AG09309 (cell line): ENCODE results near the gene PVRIG.
"Not testable (repeated sequence)": the region's sequence is repeated elsewhere in the genome, so short reads cannot be mapped to it uniquely, and the experiment has no call there.

Experiments
- DNase-seq: peaks from one replicate; pipeline ENCODE4 v3.0.0-alpha.2; 2010; ENCODE audit warnings: low read depth
- H3K4me3 ChIP-seq: 2 replicates; pipeline ENCODE4 v1.5.1; 2011; ENCODE audit warnings: mild to moderate bottlenecking, low read depth, low read length, moderate library complexity; ENCODE audit not compliant: control insufficient read depth
- CTCF ChIP-seq: IDR thresholded peaks from 2 replicates; pipeline ENCODE4 v1.5.1; 2011; ENCODE audit warnings: mild to moderate bottlenecking, low read depth, low read length, inconsistent platforms; ENCODE audit not compliant: insufficient read depth, control insufficient read depth; ENCODE audit errors: missing control alignments

PVRIG gene

GRCh38 chr7:100189061-100189460 lies 30.7 kb upstream of the PVRIG start:
- no peak for DNase-seq
- H3K4me3 ChIP-seq, result no peak overlapping the region
- no peak for TF ChIP-seq CTCF

DNA sequence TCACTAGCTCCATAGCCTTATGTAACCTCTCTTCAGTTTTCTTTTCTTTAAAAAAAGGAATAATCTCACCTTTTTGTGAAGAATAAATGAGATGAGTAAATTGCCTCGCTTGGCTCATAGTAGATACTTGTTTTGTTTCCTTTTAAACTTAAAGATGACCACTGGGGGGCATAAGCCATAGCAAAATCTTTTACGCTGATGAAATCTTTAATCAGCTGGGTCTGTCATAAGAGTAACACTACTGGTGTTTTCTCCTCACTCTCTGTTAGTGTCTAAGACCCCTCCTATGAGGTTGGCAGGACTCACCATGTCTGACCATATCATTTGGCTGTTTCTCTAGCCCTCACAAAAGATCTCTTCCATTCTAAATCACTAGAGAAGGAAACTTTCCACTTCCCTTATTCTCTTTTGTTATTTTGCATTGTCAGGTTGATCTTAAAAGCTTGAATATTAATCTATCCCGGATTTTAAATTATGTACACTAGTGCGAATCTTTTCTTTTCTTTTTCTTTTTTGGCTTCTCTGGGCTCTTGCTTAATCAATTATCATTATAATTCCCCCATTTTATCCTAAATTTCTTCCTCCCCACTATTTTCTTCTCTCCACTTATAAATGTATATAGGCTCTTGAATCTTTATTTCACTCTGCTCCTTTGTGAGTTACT lies 29.6 kb upstream of the PVRIG start:
- H3K4me3 ChIP-seq, result no peak overlapping the region
- DNase-seq, result no peak

GRCh38 chr7:100191775-100192174 lies 28.0 kb upstream of the PVRIG start:
- H3K4me3 ChIP-seq, result no peak overlapping the region
- no peak for TF ChIP-seq CTCF
- DNase-seq, result peak; percentile 63

More for the DNA sequence above, 29.6 kb upstream of the PVRIG start:
- peak; percentile 47 for TF ChIP-seq CTCF

- not testable (repeated sequence) for DNase-seq
Measured at GRCh38 chr7:100192281-100192862, 27.4 kb upstream of the PVRIG start.

GRCh38 chr7:100192969-100193368 lies 26.8 kb upstream of the PVRIG start:
- TF ChIP-seq CTCF, result no peak
- DNase-seq, result no peak
- no peak overlapping the region for H3K4me3 ChIP-seq

More at GRCh38 chr7:100192281-100192862, 27.4 kb upstream of the PVRIG start:
- not testable (repeated sequence) for H3K4me3 ChIP-seq

DNA sequence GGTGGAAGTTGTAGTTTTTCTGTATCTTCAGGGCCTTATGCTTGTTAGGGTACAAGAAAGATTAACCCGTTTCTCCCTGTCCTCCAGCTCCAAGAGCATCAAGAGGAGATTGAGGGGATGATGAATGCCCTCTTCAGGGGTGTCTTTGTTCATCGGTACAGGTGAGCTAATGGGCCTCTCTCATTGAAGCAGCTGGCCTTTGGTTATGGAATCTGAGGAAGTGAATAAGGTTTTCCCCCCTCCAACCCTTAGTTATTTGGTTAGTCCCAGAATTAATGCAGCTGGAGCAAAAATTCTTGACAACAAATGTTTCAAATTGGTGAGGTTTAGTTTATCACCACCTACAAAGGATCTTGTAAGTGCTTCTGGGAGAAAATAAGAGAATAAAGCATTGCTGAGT lies 24.5 kb upstream of the PVRIG start:
- H3K4me3 ChIP-seq, result no peak overlapping the region
- TF ChIP-seq CTCF, result no peak
- no peak for DNase-seq

GRCh38 chr7:100195901-100196322 lies 23.8 kb upstream of the PVRIG start:
- DNase-seq, result not testable (repeated sequence)

GRCh38 chr7:100198266-100198665 lies 21.5 kb upstream of the PVRIG start:
- H3K4me3 ChIP-seq, result no peak overlapping the region
- TF ChIP-seq CTCF, result no peak
- no peak for DNase-seq

More at GRCh38 chr7:100195901-100196322, 23.8 kb upstream of the PVRIG start:
- H3K4me3 ChIP-seq, result not testable (repeated sequence)
